Keratinocyte (primary cell): ENCODE results near the gene PCNT. TPM values are rescaled to one million over a fixed set of nuclear protein-coding genes. Genes with fewer than 3 reads are reported as not detected.

ENCODE experiments used
- DNase-seq: peaks from one replicate; pipeline ENCODE4 v3.0.0-alpha.2; 2011; ENCODE audit warnings: low read depth, missing footprints, low spot score
- FAIRE-seq: peaks from 2 replicates; lab custom pipeline; 2011; peaks lifted over from hg19 to GRCh38; lab: Jason Lieb, UNC
- H2AFZ ChIP-seq: 2 replicates; pipeline ENCODE4 v1.6.0; 2012; ENCODE audit warnings: low read length, control low read depth, inconsistent platforms; ENCODE audit not compliant: control insufficient read depth
- H3K27ac ChIP-seq: 2 replicates; pipeline ENCODE4 v1.5.1; 2011; ENCODE audit warnings: low read length; ENCODE audit not compliant: control insufficient read depth, insufficient read depth
- H3K27me3 ChIP-seq: 3 replicates; pipeline ENCODE4 v1.6.0; 2011; ENCODE audit warnings: low read length; ENCODE audit not compliant: control insufficient read depth, insufficient read depth; ENCODE audit errors: extremely low read depth
- H3K36me3 ChIP-seq, 2 experiments: 2 replicates in 1 of 2; 3 replicates in 1 of 2; pipeline ENCODE4 v1.5.1; 2011; ENCODE audit warnings: low read length in 2 of 2, mild to moderate bottlenecking in 1 of 2; ENCODE audit not compliant: control insufficient read depth in 2 of 2, insufficient read depth in 2 of 2; ENCODE audit errors: extremely low read depth in 1 of 2
- H3K4me1 ChIP-seq: 3 replicates; pipeline ENCODE4 v1.5.1; 2011; ENCODE audit warnings: low read length; ENCODE audit not compliant: control insufficient read depth, insufficient read depth; ENCODE audit errors: extremely low read depth
- H3K4me2 ChIP-seq: 3 replicates; pipeline ENCODE4 v1.6.0; 2011; ENCODE audit warnings: low read depth, low read length; ENCODE audit not compliant: control insufficient read depth, insufficient read depth; ENCODE audit errors: extremely low read depth
- H3K4me3 ChIP-seq, 3 experiments: fragments of 200-600 bp in 1 of 3; sonication (generic) in 1 of 3; 2 replicates in 2 of 3; 3 replicates in 1 of 3; pipeline ENCODE4 v1.5.1; 2011 to 2016; ENCODE audit warnings: low read length in 3 of 3, mild to moderate bottlenecking in 3 of 3, control low read depth in 2 of 3, inconsistent platforms in 1 of 3, low read depth in 1 of 3, mixed read lengths in 1 of 3, mixed run types in 1 of 3, moderate library complexity in 1 of 3; ENCODE audit not compliant: control insufficient read depth in 2 of 3, insufficient read depth in 2 of 3; ENCODE audit errors: extremely low read depth in 1 of 3
- H3K79me2 ChIP-seq: 2 replicates; pipeline ENCODE4 v1.6.0; 2012; ENCODE audit warnings: low read length; ENCODE audit not compliant: control insufficient read depth, insufficient read depth
- H3K9ac ChIP-seq: 3 replicates; pipeline ENCODE4 v1.6.0; 2011; ENCODE audit warnings: low read length; ENCODE audit not compliant: control insufficient read depth, insufficient read depth; ENCODE audit errors: extremely low read depth
- H3K9me1 ChIP-seq: 3 replicates; pipeline ENCODE4 v1.6.0; 2011; ENCODE audit warnings: low read length; ENCODE audit not compliant: control insufficient read depth, insufficient read depth; ENCODE audit errors: extremely low read depth
- H3K9me3 ChIP-seq: 2 replicates; pipeline ENCODE4 v1.5.1; 2012; ENCODE audit warnings: low read depth, low read length; ENCODE audit not compliant: control insufficient read depth
- H4K20me1 ChIP-seq: 3 replicates; pipeline ENCODE4 v1.6.0; 2011; ENCODE audit warnings: low read length; ENCODE audit not compliant: control insufficient read depth, insufficient read depth; ENCODE audit errors: extremely low read depth
- EZH2 ChIP-seq: IDR thresholded peaks from one replicate; pipeline ENCODE4 v1.6.1; 2012; ENCODE audit warnings: inconsistent platforms, mild to moderate bottlenecking, low read length, moderate library complexity
- dilution Hi-C: fragments of 300-500 bp; cut with MboI; formaldehyde crosslinking; loops from one replicate; pipeline ENCODE4 v1.7.0; 2020; ENCODE audit warnings: low sequenced_read_pairs; ENCODE audit not compliant: extremely low pct_ligation_motif_present
- polyA plus RNA-seq, 5 experiments: library from polyadenylated mRNA; depleted of rRNA in 3 of 5; stranded (reverse) in 3 of 5; stranded (forward) in 1 of 5; unstranded in 1 of 5; fragments of >200 nt; gene quantifications; 1 replicate in 1 of 5; 2 replicates in 3 of 5; 3 replicates in 1 of 5; pipeline versions ENCODE4 v1.2.1 to v1.2.3, GENCODE V29; 2011 to 2012; ENCODE audit warnings: missing spikeins in 2 of 5, low read depth in 1 of 5, low replicate concordance in 1 of 5
- TF ChIP-seq, protein P1 (sequence below), 3 experiments: IDR thresholded peaks in 1 of 3; conservative IDR thresholded peaks in 1 of 3; optimal IDR thresholded peaks in 1 of 3; 2 replicates in 2 of 3; 3 replicates in 1 of 3; pipeline versions ENCODE3 to v1.5.1; 2011; ENCODE audit warnings: low read length in 3 of 3, mild to moderate bottlenecking in 3 of 3, moderate library complexity in 2 of 3, control low read depth in 1 of 3, inconsistent platforms in 1 of 3; ENCODE audit not compliant: insufficient read depth in 2 of 3; ENCODE audit errors: extremely low read depth in 1 of 3

The PCNT gene
- polyA plus RNA-seq, 1 donor (not counting 4 experiments of a cell fraction or from before 2014, with no cell fraction given) = 9.8 TPM

DNA sequence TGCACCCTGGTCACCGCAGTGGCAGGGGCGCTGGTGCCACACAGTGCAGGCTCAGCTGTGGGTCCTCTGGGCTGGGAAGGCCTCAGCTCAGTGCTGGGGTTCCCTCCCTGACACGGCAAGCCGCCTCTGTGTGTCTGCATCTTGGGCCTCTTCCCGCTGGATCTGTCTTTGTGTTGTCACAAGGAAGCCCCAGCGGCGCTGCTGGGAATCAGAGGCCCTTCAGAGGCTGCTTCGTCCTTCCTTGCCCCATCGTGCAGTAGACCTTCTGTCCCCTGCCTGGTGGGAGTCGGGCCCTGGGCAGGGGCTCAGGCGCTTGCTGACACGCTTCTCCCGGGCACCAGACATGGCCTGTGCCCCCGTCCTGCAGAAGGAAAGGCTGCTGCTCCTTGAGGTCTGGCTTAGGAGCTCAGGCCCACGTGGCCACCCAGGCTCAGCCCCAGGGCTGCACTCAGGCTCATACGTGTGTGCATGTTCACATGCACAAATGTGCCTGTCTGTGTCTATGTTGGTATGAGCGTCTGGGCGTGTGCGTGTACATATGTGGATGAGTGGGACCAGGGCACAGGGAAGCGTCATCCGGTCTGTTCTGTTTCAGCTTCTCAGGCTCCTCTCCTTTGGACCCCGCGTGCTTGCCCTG, 110.5 kb downstream of the PCNT start:
- TF ChIP-seq, protein P1, sequence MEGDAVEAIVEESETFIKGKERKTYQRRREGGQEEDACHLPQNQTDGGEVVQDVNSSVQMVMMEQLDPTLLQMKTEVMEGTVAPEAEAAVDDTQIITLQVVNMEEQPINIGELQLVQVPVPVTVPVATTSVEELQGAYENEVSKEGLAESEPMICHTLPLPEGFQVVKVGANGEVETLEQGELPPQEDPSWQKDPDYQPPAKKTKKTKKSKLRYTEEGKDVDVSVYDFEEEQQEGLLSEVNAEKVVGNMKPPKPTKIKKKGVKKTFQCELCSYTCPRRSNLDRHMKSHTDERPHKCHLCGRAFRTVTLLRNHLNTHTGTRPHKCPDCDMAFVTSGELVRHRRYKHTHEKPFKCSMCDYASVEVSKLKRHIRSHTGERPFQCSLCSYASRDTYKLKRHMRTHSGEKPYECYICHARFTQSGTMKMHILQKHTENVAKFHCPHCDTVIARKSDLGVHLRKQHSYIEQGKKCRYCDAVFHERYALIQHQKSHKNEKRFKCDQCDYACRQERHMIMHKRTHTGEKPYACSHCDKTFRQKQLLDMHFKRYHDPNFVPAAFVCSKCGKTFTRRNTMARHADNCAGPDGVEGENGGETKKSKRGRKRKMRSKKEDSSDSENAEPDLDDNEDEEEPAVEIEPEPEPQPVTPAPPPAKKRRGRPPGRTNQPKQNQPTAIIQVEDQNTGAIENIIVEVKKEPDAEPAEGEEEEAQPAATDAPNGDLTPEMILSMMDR (optimal IDR thresholded peaks at IDR 0.05 in 1 of 3, IDR thresholded peaks at IDR 0.05 in 1 of 3, conservative IDR thresholded peaks at IDR 0.05 in 1 of 3; ENCODE audit: extremely low read depth in 1 of 3, insufficient read depth in 2 of 3, low read length in 3 of 3) = no peak
- no peak for TF ChIP-seq EZH2
- Histone ChIP-seq H3K36me3 (peaks cover 25 to 31% of the 10 kb centered on the region in 2 experiments), H3K4me2 (no peak overlapping the region), H2AFZ (no peak overlapping the region), H3K27me3 (no peaks in the 10 kb centered on the region), H3K9ac (no peak overlapping the region), H3K4me3 (no peak overlapping the region), H3K79me2 (no peaks in the 10 kb centered on the region), H4K20me1 (no peaks in the 10 kb centered on the region), H3K9me1 (no peaks in the 10 kb centered on the region), H3K9me3 (no peaks in the 10 kb centered on the region), H3K4me1 (no peaks in the 10 kb centered on the region), H3K27ac (no peak overlapping the region)
- no peak for DNase-seq
- no peak for FAIRE-seq
- dilution Hi-C loops = no loop called here

DNA sequence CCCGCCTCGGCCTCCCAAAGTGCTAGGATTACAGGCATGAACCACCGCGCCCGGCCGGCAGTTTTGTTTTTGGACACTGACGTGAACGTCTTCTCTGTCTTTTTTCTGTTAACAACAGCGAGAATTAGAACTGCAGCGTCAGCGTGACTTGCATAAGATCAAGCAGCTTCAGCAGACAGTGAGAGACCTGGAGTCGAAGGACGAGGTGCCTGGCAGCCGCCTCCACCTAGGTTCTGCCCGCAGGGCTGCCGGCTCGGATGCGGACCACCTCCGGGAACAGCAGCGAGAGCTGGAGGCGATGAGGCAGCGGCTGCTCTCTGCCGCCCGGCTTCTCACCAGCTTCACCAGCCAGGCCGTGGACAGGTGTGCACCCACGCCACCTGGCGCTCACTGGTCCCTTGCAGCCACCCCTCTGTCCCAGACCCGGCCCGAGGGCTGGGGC, 111.9 kb downstream of the PCNT start:
- DNase-seq (no peak), FAIRE-seq (no peak)
- no peak for TF ChIP-seq EZH2
- TF ChIP-seq, protein P1 (optimal IDR thresholded peaks at IDR 0.05 in 1 of 3, IDR thresholded peaks at IDR 0.05 in 1 of 3, conservative IDR thresholded peaks at IDR 0.05 in 1 of 3; ENCODE audit: extremely low read depth in 1 of 3, insufficient read depth in 2 of 3, low read length in 3 of 3) = no peak
- Histone ChIP-seq H3K27ac (no peak overlapping the region), H3K9me1 (no peaks in the 10 kb centered on the region), H2AFZ (no peak overlapping the region), H3K36me3 (peaks cover 14 to 28% of the 10 kb centered on the region in 2 experiments), H3K9ac (no peak overlapping the region), H4K20me1 (no peaks in the 10 kb centered on the region), H3K79me2 (no peaks in the 10 kb centered on the region), H3K4me2 (no peak overlapping the region), H3K27me3 (no peaks in the 10 kb centered on the region), H3K4me1 (no peaks in the 10 kb centered on the region), H3K9me3 (no peaks in the 10 kb centered on the region), H3K4me3 (no peak overlapping the region)
- dilution Hi-C loops = no loop called here
